Activated CD4-positive, alpha-beta T cell treated with anti-CD3 and anti-CD28 coated beads, Interleukin-2, amount 10 ng/mL, durations not matched to agents 7 days and 5 days (primary cell): Measurements from ENCODE around the gene TMED4. TPM values are rescaled to one million over a fixed set of nuclear protein-coding genes. Genes with fewer than 3 reads are reported as not detected.
"Not testable (repeated sequence)": the region's sequence is repeated elsewhere in the genome, so short reads cannot be mapped to it uniquely, and the experiment has no call there.

Source experiments
- CTCF ChIA-PET: fragments of 350-600 bp; sonication (Branson Sonifier 250); formaldehyde crosslinking; loops from one replicate; lab custom pipeline; 2021; ENCODE audit warnings: antibody characterized with exemption; lab: Charles Lee
- POLR2A ChIA-PET: fragments of 350-600 bp; sonication (Branson Sonifier 250); formaldehyde crosslinking; loops from one replicate; lab custom pipeline; 2021; ENCODE audit warnings: antibody characterized with exemption; lab: Charles Lee
- DNase-seq: peaks from one replicate; pipeline ENCODE4 v3.0.0-alpha.2; 2020
- H3K27ac Mint-ChIP-seq: one replicate; pipeline ENCODE4 v1.8.0; 2021; ENCODE audit warnings: mild to moderate bottlenecking, moderate library complexity, mixed read lengths
- H3K27me3 Mint-ChIP-seq: one replicate; pipeline ENCODE4 v1.8.0; 2021; ENCODE audit warnings: mixed read lengths
- H3K36me3 Mint-ChIP-seq: one replicate; pipeline ENCODE4 v1.8.0; 2021; ENCODE audit warnings: low read depth, mixed read lengths
- H3K4me1 Mint-ChIP-seq: one replicate; pipeline ENCODE4 v1.8.0; 2021; ENCODE audit warnings: mixed read lengths
- H3K4me3 Mint-ChIP-seq: one replicate; pipeline ENCODE4 v1.8.0; 2021; ENCODE audit warnings: mild to moderate bottlenecking, moderate library complexity, mixed read lengths
- H3K9me3 Mint-ChIP-seq: one replicate; pipeline ENCODE4 v1.8.0; 2021; ENCODE audit warnings: mixed read lengths
- total RNA-seq, 2 experiments: library from RNA; stranded (reverse); gene quantifications; one replicate each; pipeline ENCODE4 v1.2.3, GENCODE V29; 2021

TMED4 gene
- total RNA-seq, 2 experiments from 2014 or later, result 78.1 to 78.3 TPM

GRCh38 chr7:44562622-44562962 lies 19.4 kb downstream of the TMED4 start:
- CTCF ChIA-PET, H3K27ac Mint-ChIP-seq, DNase-seq, H3K9me3 Mint-ChIP-seq, POLR2A ChIA-PET, H3K4me3 Mint-ChIP-seq, H3K4me1 Mint-ChIP-seq, H3K27me3 Mint-ChIP-seq: not testable (repeated sequence)
- peaks cover 27% of the 10 kb centered on the region for H3K36me3 Mint-ChIP-seq

- no peaks in the 10 kb centered on the region for H3K27me3 Mint-ChIP-seq
- H3K4me1 Mint-ChIP-seq, result peaks cover under 1% of the 10 kb centered on the region
- ChIA-PET POLR2A (no interaction called here), CTCF (no interaction called here)
- H3K27ac Mint-ChIP-seq, result no peak overlapping the region
- no peaks in the 10 kb centered on the region for H3K9me3 Mint-ChIP-seq
- no peak for DNase-seq
- peaks cover 23% of the 10 kb centered on the region for H3K36me3 Mint-ChIP-seq
- H3K4me3 Mint-ChIP-seq, result no peak overlapping the region
Observed at GRCh38 chr7:44561962-44562621, 19.9 kb downstream of the TMED4 start.

GRCh38 chr7:44561481-44561880 lies 20.6 kb downstream of the TMED4 start:
- Mint-ChIP-seq H3K4me1 (no peaks in the 10 kb centered on the region), H3K4me3 (no peak overlapping the region), H3K27me3 (no peaks in the 10 kb centered on the region), H3K36me3 (peaks cover 22% of the 10 kb centered on the region), H3K27ac (no peak overlapping the region), H3K9me3 (no peaks in the 10 kb centered on the region)
- ChIA-PET CTCF (no interaction called here), POLR2A (no interaction called here)
- no peak for DNase-seq

- Mint-ChIP-seq H3K4me3 (no peak overlapping the region), H3K4me1 (no peaks in the 10 kb centered on the region), H3K9me3 (no peaks in the 10 kb centered on the region), H3K27me3 (no peaks in the 10 kb centered on the region), H3K36me3 (peaks cover 10% of the 10 kb centered on the region), H3K27ac (no peak overlapping the region)
- ChIA-PET POLR2A (no interaction called here), CTCF (no interaction called here)
- DNase-seq, result no peak
Observed at GRCh38 chr7:44559485-44559884, 22.5 kb downstream of the TMED4 start.

- no peak overlapping the region for H3K27ac Mint-ChIP-seq
- no peaks in the 10 kb centered on the region for H3K36me3 Mint-ChIP-seq
- CTCF ChIA-PET, result no interaction called here
- no peaks in the 10 kb centered on the region for H3K9me3 Mint-ChIP-seq
- H3K4me1 Mint-ChIP-seq, result no peaks in the 10 kb centered on the region
- no peak for DNase-seq
- peaks cover 3% of the 10 kb centered on the region for H3K27me3 Mint-ChIP-seq
- no peak overlapping the region for H3K4me3 Mint-ChIP-seq
- POLR2A ChIA-PET, result no interaction called here
Observed at GRCh38 chr7:44557485-44557884, 24.5 kb downstream of the TMED4 start.

- Mint-ChIP-seq H3K27ac (no peak overlapping the region), H3K9me3 (no peaks in the 10 kb centered on the region), H3K27me3 (peaks cover 3% of the 10 kb centered on the region), H3K36me3 (no peaks in the 10 kb centered on the region), H3K4me1 (no peaks in the 10 kb centered on the region), H3K4me3 (no peak overlapping the region)
- ChIA-PET CTCF (no interaction called here), POLR2A (no interaction called here)
- no peak for DNase-seq
Observed at GRCh38 chr7:44555350-44555749, 26.7 kb downstream of the TMED4 start.

- H3K4me3 Mint-ChIP-seq, H3K9me3 Mint-ChIP-seq, DNase-seq, H3K4me1 Mint-ChIP-seq, H3K36me3 Mint-ChIP-seq, H3K27ac Mint-ChIP-seq, POLR2A ChIA-PET: not testable (repeated sequence)
- CTCF ChIA-PET, result interaction anchor here (0.5 to 1.5 kb wide), 3 partner anchors 13 to 437 kb away, joined by 3 to 5 read pairs (median 3); no protein-coding TSS in a partner anchor
- H3K27me3 Mint-ChIP-seq, result peaks cover 21% of the 10 kb centered on the region
Observed at GRCh38 chr7:44552473-44553005, 29.5 kb downstream of the TMED4 start.

- no peak overlapping the region for H3K4me3 Mint-ChIP-seq
- CTCF ChIA-PET, result interaction anchor here (1.1 kb wide), 1 partner anchor 15 kb away, joined by 3 read pairs; no protein-coding TSS in a partner anchor
- H3K4me1 Mint-ChIP-seq, result peaks cover 7% of the 10 kb centered on the region
- no peaks in the 10 kb centered on the region for H3K9me3 Mint-ChIP-seq
- H3K27ac Mint-ChIP-seq, result no peak overlapping the region
- H3K27me3 Mint-ChIP-seq, result peaks cover 23% of the 10 kb centered on the region
- no peak for DNase-seq
- POLR2A ChIA-PET, result no interaction called here
- H3K36me3 Mint-ChIP-seq, result no peaks in the 10 kb centered on the region
Observed at GRCh38 chr7:44549457-44549856, 32.6 kb downstream of the TMED4 start.

- peaks cover 7% of the 10 kb centered on the region for H3K4me1 Mint-ChIP-seq
- no peaks in the 10 kb centered on the region for H3K9me3 Mint-ChIP-seq
- CTCF ChIA-PET, result no interaction called here
- no peak for DNase-seq
- no peak overlapping the region for H3K4me3 Mint-ChIP-seq
- no peaks in the 10 kb centered on the region for H3K36me3 Mint-ChIP-seq
- no peak overlapping the region for H3K27ac Mint-ChIP-seq
- H3K27me3 Mint-ChIP-seq, result peaks cover 23% of the 10 kb centered on the region
- POLR2A ChIA-PET, result no interaction called here
Observed at GRCh38 chr7:44548893-44549292, 33.1 kb downstream of the TMED4 start.

- Mint-ChIP-seq H3K27me3 (peaks cover 19% of the 10 kb centered on the region), H3K4me3 (no peak overlapping the region), H3K27ac (no peak overlapping the region), H3K36me3 (no peaks in the 10 kb centered on the region), H3K9me3 (no peaks in the 10 kb centered on the region), H3K4me1 (peaks cover 7% of the 10 kb centered on the region)
- no peak for DNase-seq
- POLR2A ChIA-PET, result no interaction called here
- CTCF ChIA-PET, result interaction anchor here (0.7 kb wide), 1 partner anchor 20 kb away, joined by 4 read pairs; no protein-coding TSS in a partner anchor
Observed at GRCh38 chr7:44547536-44548231, 34.3 kb downstream of the TMED4 start.

- H3K27ac Mint-ChIP-seq, result no peak overlapping the region
- H3K27me3 Mint-ChIP-seq, result no peaks in the 10 kb centered on the region
- no peaks in the 10 kb centered on the region for H3K4me1 Mint-ChIP-seq
- CTCF ChIA-PET, result interaction anchor here (1.5 kb wide), 1 partner anchor 26 kb away, joined by 3 read pairs; no protein-coding TSS in a partner anchor
- no peaks in the 10 kb centered on the region for H3K36me3 Mint-ChIP-seq
- H3K9me3 Mint-ChIP-seq, result no peaks in the 10 kb centered on the region
- H3K4me3 Mint-ChIP-seq, result no peak overlapping the region
- DNase-seq, result no peak
- POLR2A ChIA-PET, result no interaction called here
Observed at GRCh38 chr7:44541876-44542610, 40.0 kb downstream of the TMED4 start.

GRCh38 chr7:44541028-44541869 lies 40.8 kb downstream of the TMED4 start, which contains the start of gene NPC1L1:
Gene NPC1L1 (minus strand): TSS chr7:44541330. CDS start chr7:44541259, 71 bp downstream.
- Mint-ChIP-seq H3K27ac (no peak within 1 kb of the TSS), H3K4me3 (no peak within 1 kb of the TSS), H3K9me3 (no peaks in the 10 kb centered on the region), H3K4me1 (no peaks in the 10 kb centered on the region), H3K36me3 (no peaks in the 10 kb centered on the region), H3K27me3 (no peaks in the 10 kb centered on the region)
- POLR2A ChIA-PET, result no interaction called here
- CTCF ChIA-PET, result interaction anchor here (0.6 to 1.5 kb wide), 2 partner anchors 27 to 92 kb away, joined by 3 read pairs; no protein-coding TSS in a partner anchor
- no peak for DNase-seq
